Astrocyte (in vitro differentiated cells and primary cell): ENCODE data around the gene FUCA1. TPM values are rescaled to one million over a fixed set of nuclear protein-coding genes. Genes with fewer than 3 reads are reported as not detected.

Experiments
- DNase-seq: peaks from one replicate; pipeline ENCODE4 v3.0.0-alpha.2; 2010; ENCODE audit warnings: low read depth
- FAIRE-seq: peaks from 2 replicates; lab custom pipeline; 2011; peaks lifted over from hg19 to GRCh38; lab: Jason Lieb, UNC
- H2AFZ ChIP-seq: 2 replicates; pipeline ENCODE4 v1.6.0; 2012; ENCODE audit warnings: low read depth, low read length, inconsistent platforms
- H3K27ac ChIP-seq: 2 replicates; pipeline ENCODE4 v1.5.1; 2011; ENCODE audit warnings: low read depth, low read length, inconsistent platforms
- H3K27me3 ChIP-seq: 2 replicates; pipeline ENCODE4 v1.6.0; 2011; ENCODE audit warnings: low read length, inconsistent platforms; ENCODE audit not compliant: insufficient read depth
- H3K36me3 ChIP-seq: 2 replicates; pipeline ENCODE4 v1.5.1; 2011; ENCODE audit warnings: low read length, inconsistent platforms; ENCODE audit not compliant: insufficient read depth
- H3K4me1 ChIP-seq: 2 replicates; pipeline ENCODE4 v1.5.1; 2011; ENCODE audit warnings: low read length, inconsistent platforms; ENCODE audit not compliant: insufficient read depth
- H3K4me2 ChIP-seq: 2 replicates; pipeline ENCODE4 v1.6.0; 2012; ENCODE audit warnings: low read length, inconsistent platforms
- H3K4me3 ChIP-seq: 2 replicates; pipeline ENCODE4 v1.5.1; 2011; ENCODE audit warnings: low read depth, mild to moderate bottlenecking, low read length, inconsistent platforms; ENCODE audit not compliant: insufficient read depth
- H3K79me2 ChIP-seq: 2 replicates; pipeline ENCODE4 v1.6.0; 2012; ENCODE audit warnings: mild to moderate bottlenecking, low read length, inconsistent platforms; ENCODE audit not compliant: insufficient read depth
- H3K9ac ChIP-seq: 2 replicates; pipeline ENCODE4 v1.6.0; 2012; ENCODE audit warnings: mild to moderate bottlenecking, low read length, inconsistent platforms
- H3K9me3 ChIP-seq: 2 replicates; pipeline ENCODE4 v1.5.1; 2012; ENCODE audit warnings: low read depth, mild to moderate bottlenecking, low read length, inconsistent platforms; ENCODE audit not compliant: insufficient read depth
- H4K20me1 ChIP-seq: 2 replicates; pipeline ENCODE4 v1.6.0; 2012; ENCODE audit warnings: low read length, inconsistent platforms; ENCODE audit not compliant: insufficient read depth
- H3K27ac Mint-ChIP-seq: one replicate; pipeline ENCODE4 v1.8.0; 2021; ENCODE audit warnings: mild to moderate bottlenecking, mixed read lengths; ENCODE audit not compliant: unreplicated experiment
- H3K27me3 Mint-ChIP-seq: one replicate; pipeline ENCODE4 v1.8.0; 2021; ENCODE audit warnings: low read depth, mixed read lengths; ENCODE audit not compliant: unreplicated experiment
- H3K36me3 Mint-ChIP-seq: one replicate; pipeline ENCODE4 v1.8.0; 2021; ENCODE audit warnings: low read depth, mixed read lengths; ENCODE audit not compliant: unreplicated experiment
- H3K4me1 Mint-ChIP-seq: one replicate; pipeline ENCODE4 v1.8.0; 2021; ENCODE audit warnings: low read depth, mixed read lengths; ENCODE audit not compliant: unreplicated experiment
- H3K4me3 Mint-ChIP-seq: one replicate; pipeline ENCODE4 v1.8.0; 2021; ENCODE audit warnings: mild to moderate bottlenecking, moderate library complexity, mixed read lengths; ENCODE audit not compliant: unreplicated experiment
- H3K9me3 Mint-ChIP-seq: one replicate; pipeline ENCODE4 v1.8.0; 2021; ENCODE audit warnings: mild to moderate bottlenecking, mixed read lengths; ENCODE audit not compliant: unreplicated experiment
- EZH2 ChIP-seq: IDR thresholded peaks from 2 replicates; pipeline ENCODE4 v1.6.1; 2012; ENCODE audit warnings: mild to moderate bottlenecking, low read length, inconsistent platforms; ENCODE audit not compliant: insufficient read depth
- total RNA-seq: library from RNA; stranded (reverse); gene quantifications from 2 replicates; pipeline ENCODE4 v1.2.1, GENCODE V29; 2021
- TF ChIP-seq, protein P1 (sequence below): IDR thresholded peaks from 2 replicates; pipeline ENCODE4 v1.5.1; 2011; ENCODE audit warnings: low read depth, mild to moderate bottlenecking, inconsistent platforms, low read length, moderate library complexity; ENCODE audit not compliant: insufficient read depth

The FUCA1 gene
- total RNA-seq, 1 donor from 2014 or later = 10.4 TPM

- Mint-ChIP-seq H3K27ac (peak within 1 kb of the TSS; percentile 93), H3K9me3 (no peaks in the 10 kb centered on the region), H3K36me3 (peaks cover 8% of the 10 kb centered on the region), H3K27me3 (no peaks in the 10 kb centered on the region), H3K4me3 (peak within 1 kb of the TSS; percentile 91), H3K4me1 (peaks cover 5% of the 10 kb centered on the region)
- peak; percentile 26 for FAIRE-seq
- peak; percentile 89 for DNase-seq
- H3K79me2 ChIP-seq = no peaks in the 10 kb centered on the region
- H3K27me3 ChIP-seq = no peaks in the 10 kb centered on the region
- H4K20me1 ChIP-seq = peaks cover under 1% of the 10 kb centered on the region
- peak within 1 kb of the TSS; percentile 87 for H3K9ac ChIP-seq
- H3K4me1 ChIP-seq = peaks cover 16% of the 10 kb centered on the region
- peak within 1 kb of the TSS; percentile 79 for H3K27ac ChIP-seq
- H3K9me3 ChIP-seq = no peaks in the 10 kb centered on the region
- peak within 1 kb of the TSS; percentile 56 for H2AFZ ChIP-seq
- TF ChIP-seq EZH2 = peak; percentile 1
- TF ChIP-seq, protein P1, sequence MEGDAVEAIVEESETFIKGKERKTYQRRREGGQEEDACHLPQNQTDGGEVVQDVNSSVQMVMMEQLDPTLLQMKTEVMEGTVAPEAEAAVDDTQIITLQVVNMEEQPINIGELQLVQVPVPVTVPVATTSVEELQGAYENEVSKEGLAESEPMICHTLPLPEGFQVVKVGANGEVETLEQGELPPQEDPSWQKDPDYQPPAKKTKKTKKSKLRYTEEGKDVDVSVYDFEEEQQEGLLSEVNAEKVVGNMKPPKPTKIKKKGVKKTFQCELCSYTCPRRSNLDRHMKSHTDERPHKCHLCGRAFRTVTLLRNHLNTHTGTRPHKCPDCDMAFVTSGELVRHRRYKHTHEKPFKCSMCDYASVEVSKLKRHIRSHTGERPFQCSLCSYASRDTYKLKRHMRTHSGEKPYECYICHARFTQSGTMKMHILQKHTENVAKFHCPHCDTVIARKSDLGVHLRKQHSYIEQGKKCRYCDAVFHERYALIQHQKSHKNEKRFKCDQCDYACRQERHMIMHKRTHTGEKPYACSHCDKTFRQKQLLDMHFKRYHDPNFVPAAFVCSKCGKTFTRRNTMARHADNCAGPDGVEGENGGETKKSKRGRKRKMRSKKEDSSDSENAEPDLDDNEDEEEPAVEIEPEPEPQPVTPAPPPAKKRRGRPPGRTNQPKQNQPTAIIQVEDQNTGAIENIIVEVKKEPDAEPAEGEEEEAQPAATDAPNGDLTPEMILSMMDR = no peak
- H3K4me2 ChIP-seq = peak within 1 kb of the TSS; percentile 96
- H3K4me3 ChIP-seq = peak within 1 kb of the TSS; percentile 71
- H3K36me3 ChIP-seq = no peaks in the 10 kb centered on the region
Measured at GRCh38 chr1:23800400-23801337, 67.4 kb downstream of the FUCA1 start, which contains the start of gene GALE. Gene GALE (minus strand): TSS chr1:23800754. CDS start chr1:23799007, 1,747 bp downstream.

DNA sequence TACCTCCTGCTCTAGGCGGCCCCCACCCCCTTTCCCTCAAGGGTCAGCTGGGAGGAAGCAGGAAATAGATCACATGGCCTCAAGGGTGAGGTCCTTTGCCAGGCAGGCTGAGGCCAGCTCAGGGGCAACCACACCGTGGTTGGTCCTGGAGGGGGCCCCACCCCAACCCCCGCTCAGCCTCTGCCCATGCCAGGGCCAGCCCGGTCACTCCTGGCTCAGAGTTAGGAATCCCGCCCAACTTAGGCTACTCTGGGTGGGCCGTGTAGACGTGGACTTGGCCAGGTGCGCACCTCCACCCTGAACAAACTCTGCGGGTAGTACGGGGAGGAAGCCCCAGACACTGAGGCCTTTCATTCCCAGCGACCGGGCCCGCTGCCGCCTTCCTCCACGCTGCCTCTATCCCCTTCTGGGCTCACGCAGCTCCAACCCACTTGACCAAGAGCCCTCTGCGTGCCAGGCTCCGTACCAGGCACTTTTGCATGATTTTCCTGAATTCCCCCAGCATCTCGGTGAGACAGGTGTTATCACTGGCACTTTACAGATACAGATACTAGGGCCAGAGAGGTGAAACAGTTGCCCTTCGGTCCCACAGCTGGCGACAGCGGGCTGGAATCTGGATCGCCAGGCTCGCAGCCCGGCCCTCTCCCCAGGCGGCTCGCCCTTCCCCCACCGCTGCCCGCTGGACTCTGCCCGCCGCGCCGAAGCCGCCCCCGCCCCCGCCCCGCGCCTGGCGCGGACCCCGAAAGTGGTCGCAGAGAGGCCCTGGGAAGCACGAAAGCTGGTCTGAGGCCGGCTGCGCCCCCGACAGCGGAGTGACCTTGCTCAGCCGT, 68.3 kb downstream of the FUCA1 start:
- FAIRE-seq = no peak
- H3K27ac Mint-ChIP-seq = peak overlapping the region; percentile 93

More for the DNA sequence above, 68.3 kb downstream of the FUCA1 start:
- Mint-ChIP-seq H3K4me1 (peaks cover 5% of the 10 kb centered on the region), H3K9me3 (no peaks in the 10 kb centered on the region), H3K4me3 (peak overlapping the region; percentile 91), H3K36me3 (peaks cover 6% of the 10 kb centered on the region), H3K27me3 (no peaks in the 10 kb centered on the region)
- H4K20me1 ChIP-seq = peaks cover 3% of the 10 kb centered on the region
- H3K4me2 ChIP-seq = peak overlapping the region; percentile 96
- H3K9ac ChIP-seq = peak overlapping the region; percentile 87
- H3K27ac ChIP-seq = peak overlapping the region; percentile 79
- TF ChIP-seq, protein P1 = no peak
- TF ChIP-seq EZH2 = no peak
- H3K9me3 ChIP-seq = no peaks in the 10 kb centered on the region
- H3K79me2 ChIP-seq = no peaks in the 10 kb centered on the region
- no peaks in the 10 kb centered on the region for H3K27me3 ChIP-seq
- H3K4me3 ChIP-seq = peak overlapping the region; percentile 71
- DNase-seq = peak; percentile 69
- H3K4me1 ChIP-seq = peaks cover 16% of the 10 kb centered on the region
- peak overlapping the region; percentile 32 for H2AFZ ChIP-seq
- H3K36me3 ChIP-seq = no peaks in the 10 kb centered on the region
